HepG2 (cell line): Measurements from ENCODE around the gene SH3PXD2A. TPM values are rescaled to one million over a fixed set of nuclear protein-coding genes. Genes with fewer than 3 reads are reported as not detected.

ENCODE experiments used
- ATAC-seq: fragments of 200-7000 bp; cut with Tn5 transposase; 3 replicates; pipeline ENCODE4 v1.9.1; 2020; ENCODE audit warnings: mild to moderate bottlenecking, moderate library complexity
- BruUV-seq: library from RNA; stranded (reverse); fragments of 400-500 nt; replicated peaks from 2 replicates; lab custom pipeline; 2021; lab: Mats Ljungman, UMichigan
- CTCF ChIA-PET: fragments of 300-600 bp; formaldehyde crosslinking; extraction: SDS; loops from one replicate; lab custom pipeline; 2021; ENCODE audit warnings: low total read pairs, inconsistent platforms, low intra/inter-chr PET ratio; lab: Yijun Ruan, JAX
- POLR2A ChIA-PET: fragments of 350-600 bp; sonication (Branson Sonifier 250); formaldehyde crosslinking; loops from one replicate; lab custom pipeline; 2020; ENCODE audit warnings: antibody characterized with exemption, inconsistent platforms; lab: Yijun Ruan, JAX
- DNase-seq: peaks from one replicate; pipeline ENCODE4 v3.0.0-alpha.2; 2015; ENCODE audit warnings: low spot score
- FAIRE-seq: peaks from 3 replicates; lab custom pipeline; 2011; peaks lifted over from hg19 to GRCh38; lab: Jason Lieb, UNC
- H2AFZ ChIP-seq: one replicate; pipeline ENCODE4 v1.6.1; 2011; ENCODE audit warnings: low read length, inconsistent platforms
- H3K27ac ChIP-seq: fragments of 300-600 bp; 3 replicates; pipeline ENCODE4 v1.8.0; 2011; ENCODE audit warnings: mixed run types, mild to moderate bottlenecking, mixed read lengths, low read length, inconsistent platforms; ENCODE audit not compliant: insufficient read depth; ENCODE audit errors: extremely low read length
- H3K27me3 ChIP-seq, 2 experiments: fragments of 200-600 bp in 1 of 2; 2 replicates in 1 of 2; 3 replicates in 1 of 2; pipeline versions ENCODE4 v1.6.0 to v1.8.0; 2011; ENCODE audit warnings: low read length in 2 of 2, mild to moderate bottlenecking in 2 of 2, moderate library complexity in 2 of 2, inconsistent platforms in 1 of 2; ENCODE audit not compliant: insufficient read depth in 2 of 2, control insufficient read depth in 1 of 2
- H3K36me3 ChIP-seq, 2 experiments: fragments of 200-600 bp in 1 of 2; replicated peaks in 1 of 2; 2 replicates in 1 of 2; 3 replicates in 1 of 2; pipeline versions ENCODE4 v1.5.1 to v1.8.0; 2011; ENCODE audit warnings: low read length in 2 of 2, inconsistent platforms in 1 of 2; ENCODE audit not compliant: insufficient read depth in 2 of 2, control insufficient read depth in 1 of 2
- H3K4me1 ChIP-seq: 2 replicates; pipeline ENCODE4 v1.5.1; 2012; ENCODE audit warnings: low read length, inconsistent platforms; ENCODE audit not compliant: insufficient read depth
- H3K4me2 ChIP-seq: 2 replicates; pipeline ENCODE4 v1.6.0; 2011; ENCODE audit warnings: low read depth, low read length, inconsistent platforms
- H3K4me3 ChIP-seq, 3 experiments: fragments of 200-600 bp in 1 of 3; sonication (generic), shearing (Covaris generic) in 1 of 3; replicated peaks in 1 of 3; 2 replicates each; pipeline ENCODE4 v1.5.1; 2011 to 2016; ENCODE audit warnings: low read length in 3 of 3, inconsistent platforms in 2 of 3, low read depth in 2 of 3, mild to moderate bottlenecking in 2 of 3, control low read depth in 1 of 3, mixed read lengths in 1 of 3; ENCODE audit not compliant: insufficient read depth in 1 of 3
- H3K79me2 ChIP-seq: one replicate; pipeline ENCODE4 v1.6.1; 2011; ENCODE audit warnings: low read length, inconsistent platforms; ENCODE audit not compliant: insufficient read depth
- H3K9ac ChIP-seq: 2 replicates; pipeline ENCODE4 v1.6.0; 2011; ENCODE audit warnings: mild to moderate bottlenecking, low read depth, low read length, inconsistent platforms; ENCODE audit not compliant: insufficient read depth
- H3K9me3 ChIP-seq: 2 replicates; pipeline ENCODE4 v1.5.1; 2012; ENCODE audit warnings: mild to moderate bottlenecking, low read length
- H4K20me1 ChIP-seq: 2 replicates; pipeline ENCODE4 v1.6.0; 2011; ENCODE audit warnings: inconsistent platforms, mild to moderate bottlenecking, low read length, moderate library complexity; ENCODE audit not compliant: insufficient read depth
- HCFC1 ChIP-seq: fragments of 150-350 bp; IDR thresholded peaks from 2 replicates; pipeline ENCODE4 v1.6.1; 2014; ENCODE audit warnings: low read depth, low read length
- HNRNPL ChIP-seq: fragments of 200-400 bp; formaldehyde crosslinking; IDR thresholded peaks from 2 replicates; pipeline ENCODE4 v1.6.1; 2017; ENCODE audit warnings: mild to moderate bottlenecking, low read depth, low read length
- IRX3 ChIP-seq: sonication (generic); formaldehyde crosslinking; IDR thresholded peaks from 2 replicates; pipeline ENCODE4 v1.8.1; 2023; ENCODE audit warnings: mild to moderate bottlenecking, low read depth, missing genetic modification reagents, borderline replicate concordance
- SKIL ChIP-seq: sonication (generic); formaldehyde crosslinking; IDR thresholded peaks from 2 replicates; pipeline ENCODE4 v1.8.0; 2022; ENCODE audit warnings: missing genetic modification reagents, mild to moderate bottlenecking, moderate library complexity, borderline replicate concordance
- STAG1 ChIP-seq: sonication (generic); formaldehyde crosslinking; IDR thresholded peaks from 2 replicates; pipeline ENCODE4 v1.4.0; 2020; ENCODE audit warnings: missing genetic modification reagents
- TBP ChIP-seq: sonication (generic); formaldehyde crosslinking; IDR thresholded peaks from 2 replicates; pipeline ENCODE4 v1.5.0; 2020; ENCODE audit warnings: missing genetic modification reagents
- TBX3 ChIP-seq: fragments of 450-650 bp; IDR thresholded peaks from 2 replicates; pipeline ENCODE4 v1.6.1; 2017; ENCODE audit warnings: antibody characterized with exemption, mild to moderate bottlenecking, inconsistent platforms, borderline replicate concordance
- TCF7L2 ChIP-seq: IDR thresholded peaks from 2 replicates; pipeline ENCODE4 v1.6.1; 2011; ENCODE audit warnings: mild to moderate bottlenecking, low read depth, low read length, moderate library complexity
- ZBTB38 ChIP-seq: sonication (generic); formaldehyde crosslinking; IDR thresholded peaks from 2 replicates; pipeline ENCODE4 v1.5.1; 2020; ENCODE audit warnings: mild to moderate bottlenecking, missing genetic modification reagents
- ZKSCAN8 ChIP-seq: IDR thresholded peaks from 2 replicates; pipeline ENCODE4 v1.6.1; 2016; ENCODE audit warnings: borderline replicate concordance, missing genetic modification reagents, missing compliant biosample characterization
- ZMYM3 ChIP-seq: sonication (generic); formaldehyde crosslinking; IDR thresholded peaks from 2 replicates; pipeline ENCODE4 v1.5.1; 2020; ENCODE audit warnings: mild to moderate bottlenecking, missing genetic modification reagents
- ZNF124 ChIP-seq: sonication (generic); formaldehyde crosslinking; IDR thresholded peaks from 2 replicates; pipeline ENCODE4 v1.4.0; 2020; ENCODE audit warnings: missing genetic modification reagents
- ZNF225 ChIP-seq: sonication (generic); formaldehyde crosslinking; IDR thresholded peaks from 2 replicates; pipeline ENCODE4 v1.4.0; 2020; ENCODE audit warnings: mild to moderate bottlenecking, missing genetic modification reagents
- ZNF260 ChIP-seq: sonication (generic); formaldehyde crosslinking; IDR thresholded peaks from 2 replicates; pipeline ENCODE4 v1.4.0; 2020; ENCODE audit warnings: missing genetic modification reagents, low read depth, mild to moderate bottlenecking, borderline replicate concordance
- ZNF576 ChIP-seq: sonication (generic); formaldehyde crosslinking; IDR thresholded peaks from 2 replicates; pipeline ENCODE4 v1.4.0; 2020; ENCODE audit warnings: mild to moderate bottlenecking, missing genetic modification reagents
- ZNF629 ChIP-seq: sonication (generic); formaldehyde crosslinking; conservative IDR thresholded peaks from 2 replicates; pipeline ENCODE4 v1.5.0; 2020; ENCODE audit warnings: missing genetic modification reagents
- ZNF770 ChIP-seq: sonication (generic); formaldehyde crosslinking; IDR thresholded peaks from 2 replicates; pipeline ENCODE4 v1.5.0; 2020; ENCODE audit warnings: mild to moderate bottlenecking, missing genetic modification reagents
- WGBS: methylation state at CpG from one replicate; pipeline ENCODE4 v1.1.6; 2017; ENCODE audit warnings: low lambda C conversion rate; 5-methylcytosine and 5-hydroxymethylcytosine counted together
- in situ Hi-C: cut with HindIII; loops from 2 replicates; pipeline ENCODE4 v1.10.0; 2017; ENCODE audit warnings: low pct_unique_long_range_greater_than_20kb; ENCODE audit not compliant: extremely low pct_ligation_motif_present
- intact Hi-C: fragments of 100-400 bp; cut with micrococcal nuclease; formaldehyde crosslinking; loops from one replicate; pipeline ENCODE4 v1.10.0; 2022; ENCODE audit not compliant: unreplicated experiment
- polyA plus RNA-seq, 8 experiments: library from polyadenylated mRNA; depleted of rRNA in 3 of 8; stranded (reverse) in 7 of 8; unstranded in 1 of 8; fragments of >200 nt; fragmentation: Illumina TruSeq in 4 of 8; extraction: Trizol in 4 of 8; gene quantifications; 2 replicates each; pipeline versions ENCODE4 v1.2.1 to v1.2.3, GENCODE V29; 2011 to 2016; ENCODE audit warnings: low read depth in 4 of 8, missing spikeins in 1 of 8, mixed read lengths in 1 of 8; ENCODE audit not compliant: insufficient read depth in 1 of 8
- total RNA-seq, 5 experiments: library from RNA; depleted of rRNA; stranded (reverse); fragments of >200 nt; fragmentation: Illumina TruSeq; extraction: Trizol; gene quantifications; 2 replicates each; pipeline ENCODE4 v1.2.3, GENCODE V29; 2016; ENCODE audit warnings: low read depth in 1 of 5

The SH3PXD2A gene
- total and polyA plus RNA-seq, 2 of the 13 experiments (the other 11 are each of a cell fraction or from before 2014, with no cell fraction given) = 11.1 to 11.3 TPM

GRCh38 chr10:103843854-103844570 is 11.4 kb downstream of the SH3PXD2A start (continued):
- TF ChIP-seq TCF7L2 = no peak
- no peak for TF ChIP-seq ZNF770 (CRISPR knock-in tag)
- no peak for TF ChIP-seq HCFC1
- no peak for TF ChIP-seq ZNF576
- TF ChIP-seq ZNF225 (CRISPR knock-in tag) = no peak
- TF ChIP-seq ZKSCAN8 = no peak
- no peak for TF ChIP-seq TBX3
- TF ChIP-seq ZNF260 (CRISPR knock-in tag) = no peak

- FAIRE-seq (no peak), DNase-seq (no peak), ATAC-seq (no peak)
- H3K27ac ChIP-seq = no peak overlapping the region
- peaks cover 41% of the 10 kb centered on the region for H4K20me1 ChIP-seq
- in situ Hi-C loops = no loop called here
- H3K4me3 ChIP-seq = no peak overlapping the region
- H3K4me2 ChIP-seq = peak overlapping the region; percentile 22; the same call in 1 of the 2 replicates
- TF ChIP-seq SKIL (CRISPR knock-in tag) = peak; percentile 1; the same call in 1 of the 2 replicates
- 0 out of 2 replicates have a peak, but pooled peaks have one; percentile 14 for TF ChIP-seq ZBTB38 (CRISPR knock-in tag)
- no peak for TF ChIP-seq TBP
- TF ChIP-seq ZMYM3 (CRISPR knock-in tag) = 0 out of 2 replicates have a peak, but pooled peaks have one; percentile 17
- TF ChIP-seq HNRNPL = no peak
- no peak for TF ChIP-seq STAG1 (CRISPR knock-in tag)
- peak; percentile 77 for TF ChIP-seq ZNF629 (CRISPR knock-in tag)
- no peak for TF ChIP-seq HCFC1
- no peak for TF ChIP-seq ZNF124 (CRISPR knock-in tag)
- no peak for TF ChIP-seq IRX3 (CRISPR knock-in tag)
- intact Hi-C loops = no loop called here
- H3K9ac ChIP-seq = no peak overlapping the region
- BruUV-seq = no TSS peak
- H3K27me3 ChIP-seq = no peaks in the 10 kb centered on the region
- 68% methylated on average over 3 of the region's 3 CpGs for WGBS
- POLR2A ChIA-PET = interaction anchor here (1.3 to 2.5 kb wide), 5 partner anchors 9 to 49 kb away, joined by 3 to 12 read pairs (median 8); no protein-coding TSS in a partner anchor
- H3K79me2 ChIP-seq = peaks cover 90% of the 10 kb centered on the region
- CTCF ChIA-PET = no interaction called here
- no peak overlapping the region for H2AFZ ChIP-seq
- H3K4me1 ChIP-seq = peaks cover 91% of the 10 kb centered on the region
- H3K36me3 ChIP-seq = peaks cover 8% of the 10 kb centered on the region in 2 experiments; a peak in 4 of 5 replicates
- H3K9me3 ChIP-seq = no peaks in the 10 kb centered on the region
Observed at GRCh38 chr10:103843045-103843444, 12.3 kb downstream of the SH3PXD2A start.
